HG03196 (cell line): ENCODE measurements around the gene R3HDM2.
"Not testable (repeated sequence)": the region's sequence is repeated elsewhere in the genome, so short reads cannot be mapped to it uniquely, and the experiment has no call there.

Experiments used
- ATAC-seq: cut with Tn5 transposase; IDR thresholded peaks from one replicate; pipeline ENCODE4 v1.9.1; 2021; ENCODE audit not compliant: unreplicated experiment

R3HDM2 gene

DNA sequence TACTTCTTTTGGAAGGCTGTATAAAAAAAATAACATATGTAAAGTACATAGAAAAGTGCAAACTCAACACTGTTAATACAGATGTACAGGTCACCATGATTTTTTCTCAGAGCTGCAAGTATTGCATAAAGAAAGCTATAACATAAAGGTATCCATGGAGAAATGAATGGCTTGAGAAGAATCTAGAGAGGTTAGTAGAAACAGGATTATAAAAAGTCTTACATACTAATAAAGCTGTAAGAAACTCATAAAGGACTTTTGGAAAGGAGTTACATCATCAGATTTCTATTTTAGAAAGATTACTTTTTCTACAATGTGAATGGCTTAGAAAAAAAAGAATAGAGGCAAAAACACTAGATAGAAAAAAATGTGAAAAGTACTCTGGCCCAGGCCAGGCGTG, 46.4 kb downstream of the R3HDM2 start:
- ATAC-seq = no peak

DNA sequence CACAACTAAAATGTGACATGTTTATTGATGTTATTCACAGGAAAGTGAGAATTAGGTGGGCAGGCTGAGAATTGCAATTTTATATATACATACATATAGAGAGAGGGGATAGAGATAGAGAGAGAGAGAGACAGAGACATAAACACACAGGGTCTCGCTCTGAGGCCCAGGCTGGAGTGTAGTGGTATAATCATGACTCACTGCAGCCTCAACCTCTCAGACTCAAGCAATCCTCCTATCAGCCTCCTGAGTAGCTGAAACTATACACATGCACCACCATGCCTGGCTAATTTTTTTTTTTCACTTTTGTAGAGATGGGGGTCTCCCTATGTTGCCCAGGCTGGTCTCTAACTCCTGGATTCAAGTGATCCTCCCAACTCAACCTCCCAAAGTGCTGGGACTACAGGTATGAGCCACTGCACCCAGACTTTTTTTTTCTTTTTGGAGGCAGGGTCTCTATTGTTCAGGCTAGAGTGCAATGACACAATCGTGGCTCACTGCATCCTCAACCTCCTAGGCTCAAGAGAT, 49.1 kb downstream of the R3HDM2 start:
- ATAC-seq = no peak

DNA sequence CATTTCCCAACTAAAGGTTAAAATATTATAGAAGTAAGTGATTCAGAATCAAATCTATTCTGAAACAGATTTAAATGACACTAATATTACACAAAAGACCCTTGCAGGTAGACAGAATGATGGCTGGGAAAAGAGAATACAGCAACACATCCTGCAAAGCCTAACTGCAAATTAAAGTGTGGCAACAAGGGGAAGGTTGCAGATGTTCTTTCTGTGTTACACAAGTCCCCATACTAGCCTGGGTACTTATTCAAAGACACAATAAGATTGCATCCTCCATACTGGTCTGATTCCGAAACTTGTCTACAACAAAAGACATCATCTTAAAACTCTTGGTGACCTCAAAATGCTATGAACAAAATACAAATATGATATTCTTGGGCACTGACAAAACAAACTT, 50.5 kb downstream of the R3HDM2 start:
- ATAC-seq = no peak

DNA sequence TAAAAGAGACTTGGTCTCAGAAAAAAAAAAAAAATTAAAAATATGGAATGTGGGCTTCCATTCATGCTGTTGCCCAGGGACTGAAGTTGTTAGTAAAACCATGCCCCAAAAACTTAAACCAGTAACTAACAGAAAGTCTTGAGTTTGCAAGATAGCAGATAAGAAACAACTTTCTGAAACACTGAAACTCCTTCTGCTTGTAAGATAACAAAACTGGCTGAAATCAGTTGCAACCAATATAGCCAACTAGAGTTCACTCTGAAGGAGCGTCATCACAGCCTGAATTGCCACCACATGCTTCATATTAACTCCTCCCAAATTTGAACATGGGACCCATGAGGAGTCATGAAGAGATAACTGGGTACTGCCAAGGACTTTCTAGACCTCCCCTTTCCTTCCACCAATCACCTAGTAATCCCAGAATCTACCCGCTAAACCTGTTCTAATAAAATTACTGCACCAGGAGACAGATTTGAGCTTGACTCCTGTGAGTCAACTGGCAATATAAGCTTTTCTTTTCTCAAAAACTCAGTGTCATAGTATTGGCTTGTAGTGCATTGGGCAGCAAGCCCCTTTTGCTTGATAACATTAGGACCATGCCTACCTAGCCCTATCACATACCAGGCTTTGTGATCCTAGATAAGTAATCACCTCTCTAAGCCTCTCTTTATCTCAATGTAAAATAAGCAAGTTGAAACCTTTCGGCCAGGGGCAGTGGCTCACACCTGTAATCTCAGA, 53.6 kb downstream of the R3HDM2 start:
- ATAC-seq = no peak

DNA sequence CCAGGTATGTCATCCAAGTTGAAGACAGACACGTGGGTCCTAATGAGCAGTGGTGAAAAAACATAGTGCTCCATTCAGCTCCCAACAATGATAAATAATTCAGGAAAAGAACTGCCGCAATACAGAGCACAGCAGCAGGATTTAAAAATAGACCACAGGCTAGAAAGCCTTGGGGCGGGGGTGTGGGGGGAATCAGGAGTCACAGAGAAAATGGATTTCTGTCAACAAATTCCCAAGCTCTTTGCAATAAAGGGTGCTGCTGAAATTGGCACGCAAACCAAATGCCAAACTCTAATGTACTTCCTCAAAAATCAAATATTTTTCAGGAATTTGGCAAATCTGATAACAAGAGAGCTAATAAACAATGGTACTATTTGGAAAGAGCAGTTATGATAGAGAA, 58.6 kb downstream of the R3HDM2 start:
- ATAC-seq = no peak

DNA sequence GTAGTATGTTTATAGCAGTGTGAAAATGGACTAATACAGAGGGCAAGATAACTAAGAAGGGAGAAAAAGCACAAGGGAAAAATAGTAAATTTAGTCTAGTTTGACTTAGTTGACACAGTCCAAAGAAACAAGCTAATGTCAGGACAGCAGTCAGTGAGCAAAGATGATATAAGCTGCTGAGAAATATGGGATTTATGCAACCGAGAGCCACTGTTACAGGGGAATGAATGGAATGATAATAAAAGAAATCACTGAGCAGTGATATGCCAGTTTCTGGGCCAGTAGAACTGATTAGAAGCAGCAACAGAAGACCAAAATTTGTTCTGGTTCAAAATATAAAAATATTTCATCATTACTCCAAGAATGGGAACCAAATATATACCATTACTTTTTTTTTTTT, 60.1 kb downstream of the R3HDM2 start:
- ATAC-seq = no peak

DNA sequence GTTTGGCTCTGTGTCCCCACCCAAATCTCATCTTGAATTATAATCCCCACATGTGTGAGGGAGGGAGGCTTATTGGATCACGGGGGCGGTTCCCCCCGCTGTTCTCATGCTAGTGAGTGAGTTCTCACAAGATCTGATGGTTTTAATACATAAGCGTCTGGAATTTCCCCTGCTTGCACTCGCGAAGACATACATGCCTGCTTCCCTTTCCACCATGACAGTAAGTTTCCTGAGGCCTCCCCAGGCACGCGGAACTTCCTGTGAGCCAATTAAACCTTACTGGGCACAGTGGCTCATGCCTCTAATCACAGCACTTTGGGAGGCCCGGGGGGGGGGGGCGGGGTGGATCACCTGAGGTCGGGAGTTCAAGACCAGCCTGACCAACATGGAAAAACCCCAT, 60.8 kb downstream of the R3HDM2 start:
- ATAC-seq = no peak

DNA sequence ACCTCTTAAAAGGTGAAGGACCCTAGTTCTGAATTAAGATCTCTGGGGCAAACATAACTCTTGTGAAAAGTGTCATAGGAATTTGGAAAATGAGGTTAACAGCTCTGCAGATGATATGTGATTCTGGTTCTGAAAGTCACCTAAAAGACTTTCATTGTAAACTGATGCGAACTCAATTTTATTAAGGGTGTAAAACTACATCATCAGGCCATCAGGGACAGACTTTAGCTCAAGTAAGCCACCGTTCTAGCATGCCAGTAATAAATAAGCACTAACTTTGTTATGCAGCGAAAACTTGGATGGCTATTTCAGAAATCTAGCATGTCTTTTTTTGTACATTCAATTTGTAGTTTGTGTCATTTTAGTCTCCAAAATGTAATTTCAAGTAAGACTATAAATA, 61.6 kb downstream of the R3HDM2 start:
- ATAC-seq = no peak

DNA sequence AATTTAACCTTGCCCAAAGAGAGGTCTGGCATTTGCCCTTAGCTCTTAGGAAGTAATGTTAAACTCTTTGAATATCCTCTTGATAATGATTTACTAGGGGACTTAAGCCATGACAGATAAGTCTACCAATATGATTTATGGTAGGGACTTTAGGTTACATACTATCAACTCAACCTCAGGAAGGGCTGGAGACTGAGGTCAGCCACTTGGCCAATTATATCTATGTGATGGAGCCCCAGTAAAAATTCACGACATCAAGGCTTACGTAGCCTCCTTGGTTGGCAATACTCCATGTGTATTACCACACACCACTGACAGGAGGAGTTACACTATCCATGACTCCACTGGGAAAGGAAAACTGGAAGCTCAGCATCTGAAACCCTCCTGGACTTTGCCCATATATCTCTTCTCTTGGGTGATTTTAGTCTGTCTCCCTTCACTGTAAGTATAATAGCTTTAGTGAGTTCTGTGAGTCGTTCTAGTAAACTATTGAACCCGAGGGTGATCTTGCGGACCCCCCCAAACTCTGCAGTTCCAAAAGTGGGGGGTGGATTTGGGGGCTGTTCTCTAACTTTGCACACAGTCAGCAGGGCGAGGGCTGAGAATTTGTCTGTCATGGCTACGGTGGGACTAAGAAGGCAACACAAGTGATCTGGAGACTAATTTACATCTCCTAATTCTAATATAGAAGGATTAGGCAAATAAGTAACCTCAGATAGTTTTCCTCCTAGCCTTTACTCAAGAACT, 62.3 kb downstream of the R3HDM2 start:
- no peak for ATAC-seq

DNA sequence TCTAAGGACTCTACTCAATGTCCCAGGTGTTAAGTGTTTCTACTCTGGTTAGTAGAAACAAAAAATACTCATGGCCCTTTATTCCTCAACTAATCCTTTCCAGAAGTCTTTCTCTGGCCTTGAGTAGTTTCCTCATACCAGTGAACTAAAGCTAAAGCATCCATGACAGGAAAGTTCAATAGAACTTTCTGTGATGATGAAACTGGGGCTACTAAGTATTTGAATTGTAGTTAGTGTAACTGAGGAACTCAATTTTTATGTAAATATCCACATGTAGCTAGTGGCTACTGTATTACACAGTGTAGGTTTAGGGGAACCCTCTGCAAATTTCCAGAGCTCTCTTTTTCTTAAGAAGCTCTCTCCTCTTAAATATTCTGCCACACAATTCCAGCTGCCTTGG, 63.7 kb downstream of the R3HDM2 start:
- no peak for ATAC-seq

DNA sequence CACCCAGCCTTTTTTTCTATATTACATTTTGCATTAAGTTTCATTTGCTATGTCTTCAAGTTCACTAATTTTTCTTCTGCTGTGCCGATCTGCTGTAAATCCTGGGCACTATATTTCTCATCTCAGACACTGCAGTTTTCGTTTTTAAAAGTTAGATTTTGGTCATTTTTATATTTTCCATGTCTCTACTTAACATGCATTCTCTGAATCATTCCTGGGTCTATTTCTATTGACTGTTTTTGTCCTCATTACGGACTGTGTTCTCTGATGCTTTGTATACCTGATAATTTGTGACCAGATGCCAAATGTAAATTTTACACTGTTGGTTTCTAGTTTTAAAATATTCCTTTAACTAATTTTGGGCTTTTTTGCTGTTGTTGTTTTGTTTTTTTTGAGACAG, 64.5 kb downstream of the R3HDM2 start:
- no peak for ATAC-seq

DNA sequence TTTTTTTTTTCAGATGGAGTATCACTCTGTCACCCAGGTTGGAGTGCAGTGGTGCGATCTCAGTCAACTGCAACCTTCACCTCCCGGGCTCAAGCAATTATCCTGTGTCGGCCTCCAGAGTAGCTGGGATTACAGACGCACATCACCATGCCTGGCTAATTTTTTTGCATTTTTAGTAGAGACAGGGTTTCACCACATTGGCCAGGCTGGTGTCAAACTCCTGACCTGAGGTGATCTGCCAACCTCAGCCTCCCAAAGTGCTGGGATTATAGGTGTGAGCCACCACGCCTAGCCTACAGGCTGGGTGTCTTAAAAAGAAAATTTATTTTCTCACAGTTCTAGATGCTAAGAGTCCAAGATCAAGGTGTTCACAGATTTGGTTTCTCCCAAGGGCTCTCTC, 66.7 kb downstream of the R3HDM2 start:
- not testable (repeated sequence) for ATAC-seq

DNA sequence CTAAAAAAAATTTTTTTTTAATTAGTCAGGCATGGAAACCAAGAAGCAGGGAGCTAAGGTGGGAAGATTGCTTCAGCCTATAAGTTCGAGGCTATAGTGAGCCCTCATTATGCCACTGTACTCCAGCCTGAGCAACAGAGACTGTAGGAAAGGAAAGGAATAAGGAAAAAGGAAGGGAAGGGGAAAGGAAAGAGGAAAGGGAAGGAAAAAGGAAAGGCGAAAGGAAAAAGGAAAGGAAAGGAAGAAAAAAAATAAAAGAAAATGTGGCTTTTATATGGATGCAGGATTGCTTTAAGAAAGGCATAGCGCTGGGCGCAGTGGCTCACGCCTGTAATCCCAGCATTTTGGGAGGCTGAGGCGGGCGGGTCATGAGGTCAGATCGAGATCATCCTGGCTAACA, 70.4 kb downstream of the R3HDM2 start:
- no peak for ATAC-seq

DNA sequence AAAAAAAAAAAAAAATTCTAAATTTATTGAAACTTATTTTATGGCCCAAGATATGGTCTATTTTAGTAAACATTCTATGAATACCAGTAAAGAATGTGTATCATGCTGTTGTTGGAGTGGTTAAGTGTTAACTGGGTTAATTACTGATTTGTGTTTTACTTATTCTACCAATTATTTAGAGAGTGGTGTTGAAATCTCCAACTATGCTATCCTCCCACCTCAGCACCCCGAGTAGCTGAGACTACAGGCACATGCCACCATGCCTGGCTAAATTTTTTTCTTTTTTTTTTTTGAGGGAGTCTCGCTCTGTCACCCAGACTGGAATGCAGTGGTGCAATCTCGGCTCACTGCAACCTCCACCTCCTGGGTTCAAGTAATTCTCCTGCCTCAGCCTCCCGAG, 72.2 kb downstream of the R3HDM2 start:
- ATAC-seq = no peak

DNA sequence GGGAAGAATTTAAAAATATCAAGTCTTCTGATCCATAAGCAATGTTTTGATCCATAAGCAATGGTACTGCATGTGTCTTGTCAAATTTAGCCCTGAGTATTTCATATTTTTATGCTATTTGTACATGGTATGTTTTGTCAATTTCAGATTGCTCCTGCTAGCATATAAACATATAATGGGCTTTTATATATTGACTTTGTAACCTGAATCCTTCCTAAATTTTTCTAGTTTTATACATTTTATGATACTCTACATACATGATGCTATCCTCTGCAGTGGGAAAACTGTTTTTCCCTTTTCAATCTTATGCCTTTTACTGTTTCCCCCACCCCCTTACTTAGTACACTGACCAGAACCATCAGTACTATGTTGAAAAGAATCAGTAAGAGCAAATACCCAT, 75.1 kb downstream of the R3HDM2 start:
- ATAC-seq = no peak

DNA sequence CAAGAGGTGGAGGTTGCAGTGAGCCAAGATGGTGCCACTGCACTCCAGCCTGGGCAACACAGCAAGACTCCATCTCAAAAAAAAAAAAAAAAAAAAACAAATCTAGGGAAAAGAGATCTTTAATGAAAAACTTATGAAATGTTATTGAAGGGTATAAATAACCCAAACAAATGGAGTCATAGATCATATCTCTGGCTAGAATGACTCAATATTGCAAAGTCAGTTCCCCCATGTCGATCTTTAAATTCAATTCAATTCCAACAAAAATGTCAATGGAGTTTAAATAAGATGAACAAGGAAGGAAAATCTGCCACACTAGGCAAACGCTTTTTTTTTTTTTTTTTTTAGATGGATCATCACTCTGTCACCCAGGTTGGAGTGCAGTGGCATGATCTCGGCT, 78.7 kb downstream of the R3HDM2 start:
- no peak for ATAC-seq

DNA sequence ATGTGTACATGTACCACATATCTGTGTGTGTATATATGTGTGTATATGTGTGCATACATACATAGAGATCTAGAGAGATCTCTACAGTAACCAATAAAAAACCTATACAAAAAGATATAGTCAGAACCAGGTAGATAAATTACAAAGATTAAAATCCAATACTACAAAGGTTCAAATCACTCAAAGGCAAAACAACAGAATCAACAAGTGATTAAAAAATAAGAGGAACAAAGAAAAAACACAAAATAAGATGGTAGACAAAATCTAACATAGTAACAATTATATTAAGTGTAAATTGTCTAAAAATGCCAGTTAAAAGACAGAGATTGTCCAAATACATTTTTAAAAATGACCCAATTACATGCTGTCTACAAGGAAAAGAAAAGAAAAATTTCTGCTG, 83.6 kb downstream of the R3HDM2 start:
- no peak for ATAC-seq

DNA sequence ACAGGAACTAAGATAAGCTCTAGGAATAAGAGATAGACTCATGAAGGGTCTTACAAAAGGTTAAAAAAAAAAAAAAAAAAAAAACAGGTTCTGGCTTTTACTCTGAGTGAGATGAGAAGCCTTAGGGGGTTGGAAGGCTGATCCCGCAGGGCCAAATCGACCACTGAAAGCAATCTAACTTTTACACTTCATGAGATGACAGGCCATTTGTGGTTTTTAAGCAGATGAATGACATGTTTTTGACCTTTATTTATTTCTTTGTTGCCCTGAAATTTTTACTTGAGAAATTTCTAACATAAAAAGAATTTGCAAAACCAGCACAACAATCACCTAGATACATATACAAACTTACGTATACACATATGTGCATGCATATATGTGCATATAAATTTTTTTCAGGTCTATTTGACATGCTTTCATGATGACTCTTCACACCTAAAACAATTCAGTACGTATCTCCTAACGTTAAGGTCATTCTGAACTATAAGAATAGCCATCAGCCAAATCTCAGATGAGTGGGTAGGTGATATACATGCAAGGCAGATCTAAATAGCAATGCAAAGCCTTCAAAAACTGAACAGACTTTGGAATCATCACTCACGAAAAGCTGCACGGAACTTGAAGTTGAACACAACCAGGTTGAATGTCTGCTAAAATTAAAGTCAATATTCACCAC, 87.0 kb downstream of the R3HDM2 start:
- no peak for ATAC-seq

DNA sequence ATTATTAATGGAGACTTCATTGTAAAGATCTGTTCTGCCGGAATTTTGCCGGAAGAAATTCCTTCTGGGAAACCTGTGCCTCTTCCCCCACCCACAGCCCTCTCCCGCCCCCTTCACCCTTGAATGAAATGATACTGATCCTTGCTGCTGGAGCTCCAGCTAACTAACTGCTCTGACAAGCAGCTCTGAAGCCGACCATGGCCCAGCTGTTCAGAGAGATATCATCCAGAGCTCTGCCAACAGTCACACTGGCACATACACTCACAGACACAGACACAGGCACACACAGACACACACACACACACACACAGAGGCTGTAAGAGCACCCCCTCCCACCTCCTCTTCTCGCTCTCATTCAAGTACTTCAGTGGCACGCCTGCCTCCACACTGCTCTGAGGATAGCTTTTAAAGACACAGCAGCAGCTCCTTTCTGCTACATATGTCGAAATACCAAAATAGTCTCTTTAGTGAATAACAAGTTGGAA, 88.6 kb downstream of the R3HDM2 start:
- ATAC-seq = no peak

DNA sequence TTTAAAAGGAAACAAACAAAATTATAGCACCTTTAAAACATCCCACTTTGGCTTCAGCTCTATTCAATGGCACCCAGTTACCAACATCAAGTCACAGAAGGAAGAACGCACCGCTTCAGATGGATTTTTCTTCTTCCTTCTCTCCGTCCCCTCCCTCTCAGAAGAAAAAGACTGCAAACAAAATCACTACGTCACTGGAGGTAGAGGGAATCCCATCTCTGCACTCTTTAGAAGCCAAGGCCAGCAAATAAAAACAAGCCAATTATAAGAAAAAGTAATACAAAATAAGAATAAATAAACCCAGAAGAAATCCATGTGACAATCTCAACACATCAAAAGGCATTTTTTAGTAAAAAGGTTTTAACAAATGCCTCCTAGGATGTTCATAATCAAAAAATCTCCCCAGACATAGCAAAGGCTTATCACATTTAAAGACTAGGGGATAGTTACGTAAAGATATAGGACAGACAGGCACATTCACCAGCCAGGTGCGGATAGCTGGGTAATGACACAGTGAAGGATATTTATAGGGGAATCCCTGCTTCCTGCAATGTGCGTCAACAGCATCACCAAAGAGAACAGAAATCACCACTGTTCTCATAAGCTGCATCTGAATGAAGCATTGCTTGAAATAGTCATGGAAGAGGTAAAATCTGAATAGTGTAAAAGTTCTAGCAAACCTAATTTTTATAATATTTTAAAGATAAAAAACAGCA, 89.4 kb downstream of the R3HDM2 start:
- no peak for ATAC-seq

DNA sequence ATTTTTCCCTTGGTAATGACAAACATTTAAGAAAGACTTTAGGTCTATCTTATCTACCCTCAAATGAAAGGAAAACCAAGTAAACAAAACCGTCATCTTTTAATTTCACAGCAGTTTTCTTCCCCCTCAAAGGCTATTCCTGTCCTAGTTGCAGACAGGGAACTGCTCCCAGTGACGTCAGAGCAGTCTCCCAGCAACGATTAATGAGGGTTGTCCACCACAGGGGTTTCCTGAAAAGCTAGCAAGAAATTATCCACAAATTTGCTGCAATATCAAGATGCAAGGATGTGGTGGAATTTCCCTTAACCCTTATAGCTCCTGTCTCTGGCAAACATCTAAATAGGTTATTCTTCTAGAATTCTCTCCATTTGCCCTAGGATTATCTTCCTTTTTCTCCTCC, 90.7 kb downstream of the R3HDM2 start:
- no peak for ATAC-seq
